Activated naive CD8-positive, alpha-beta T cell treated with anti-CD3 and anti-CD28 coated beads, Interleukin-2, amount 10 ng/mL, durations not matched to agents 7 days and 5 days (primary cell): Measurements from ENCODE around the gene VPS52. TPM values are rescaled to one million over a fixed set of nuclear protein-coding genes. Genes with fewer than 3 reads are reported as not detected.
"Not testable (repeated sequence)": the region's sequence is repeated elsewhere in the genome, so short reads cannot be mapped to it uniquely, and the experiment has no call there.

Experiments
- ATAC-seq: fragments of 150-1000 bp; cut with Tn5 transposase; one replicate; pipeline ENCODE4 v1.10.0; 2021; ENCODE audit warnings: low read depth, moderate library complexity
- POLR2A ChIA-PET: fragments of 350-600 bp; sonication (Branson Sonifier 250); formaldehyde crosslinking; loops from one replicate; lab custom pipeline; 2021; ENCODE audit warnings: antibody characterized with exemption; lab: Charles Lee
- DNase-seq: peaks from one replicate; pipeline ENCODE4 v3.0.0; 2021
- H3K27ac Mint-ChIP-seq: one replicate; pipeline ENCODE4 v1.8.0; 2022; ENCODE audit warnings: mild to moderate bottlenecking, mixed read lengths
- H3K27me3 Mint-ChIP-seq: one replicate; pipeline ENCODE4 v1.8.0; 2022; ENCODE audit warnings: mild to moderate bottlenecking, moderate library complexity, mixed read lengths
- H3K36me3 Mint-ChIP-seq: one replicate; pipeline ENCODE4 v1.8.0; 2021; ENCODE audit warnings: mild to moderate bottlenecking, mixed read lengths
- H3K4me1 Mint-ChIP-seq: one replicate; pipeline ENCODE4 v1.8.0; 2021; ENCODE audit warnings: mixed read lengths
- H3K4me3 Mint-ChIP-seq: one replicate; pipeline ENCODE4 v1.8.0; 2022; ENCODE audit warnings: mild to moderate bottlenecking, moderate library complexity, mixed read lengths
- H3K9me3 Mint-ChIP-seq: one replicate; pipeline ENCODE4 v1.8.0; 2021; ENCODE audit warnings: mixed read lengths
- total RNA-seq, 2 experiments: library from RNA; stranded (reverse); gene quantifications; one replicate each; pipeline ENCODE4 v1.2.3, GENCODE V29; 2021

The VPS52 gene
- total RNA-seq, 2 experiments from 2014 or later: 72.3 to 76.0 TPM

DNA sequence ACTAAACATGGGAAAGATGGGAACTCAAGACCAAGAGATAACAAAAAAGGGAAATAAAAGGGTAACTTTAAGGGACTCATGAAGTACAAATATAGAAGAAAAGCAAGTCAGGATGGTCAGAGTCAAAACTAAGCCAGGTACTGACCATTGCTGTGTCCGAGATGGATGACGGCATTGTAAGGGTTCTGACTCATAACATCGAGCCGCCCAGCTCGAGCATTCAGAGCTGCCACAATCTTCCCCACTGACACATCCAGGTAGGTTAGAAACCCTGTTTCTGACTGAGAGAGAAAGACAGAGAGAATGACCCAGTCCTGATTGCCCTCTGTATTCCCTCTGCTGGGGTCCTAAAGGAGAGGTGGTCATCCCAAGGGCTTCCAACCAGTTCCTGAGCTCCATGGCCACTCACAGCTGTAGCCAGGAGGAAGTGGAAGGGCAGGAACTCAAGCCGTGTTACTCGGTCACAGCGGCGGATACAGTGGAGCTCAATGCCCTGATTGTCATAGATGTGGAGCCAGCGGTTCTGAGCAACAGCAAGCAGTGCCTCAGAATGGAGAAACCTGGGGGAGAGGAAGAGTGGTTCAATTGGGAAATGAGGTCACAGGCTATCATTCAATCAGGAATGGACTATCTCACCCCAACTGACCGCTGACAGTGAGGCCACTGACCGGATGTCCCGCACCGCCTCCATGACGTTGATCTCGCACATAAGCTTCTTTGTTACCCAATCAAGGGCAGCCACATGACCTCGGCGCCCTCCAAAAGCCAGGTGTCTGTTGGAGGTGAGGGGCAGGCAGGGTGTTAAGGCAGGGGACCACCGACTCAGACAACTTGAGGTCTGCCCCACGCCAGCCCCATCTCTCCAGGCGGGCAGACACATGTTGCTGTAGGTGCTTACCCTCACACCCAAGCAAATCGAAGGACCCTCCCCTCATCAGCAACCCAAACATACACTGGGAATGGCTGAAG lies 15.6 kb upstream of the VPS52 start:
- Mint-ChIP-seq H3K36me3 (peaks cover 20% of the 10 kb centered on the region), H3K27ac (peak overlapping the region; percentile 26)
- POLR2A ChIA-PET: interaction anchor here (1.0 to 7.3 kb wide), 6 partner anchors 9 to 25 kb away, joined by 3 to 107 read pairs (median 14); partner anchors contain the start of genes B3GALT4, RGL2, RPS18 and TAPBP

DNA sequence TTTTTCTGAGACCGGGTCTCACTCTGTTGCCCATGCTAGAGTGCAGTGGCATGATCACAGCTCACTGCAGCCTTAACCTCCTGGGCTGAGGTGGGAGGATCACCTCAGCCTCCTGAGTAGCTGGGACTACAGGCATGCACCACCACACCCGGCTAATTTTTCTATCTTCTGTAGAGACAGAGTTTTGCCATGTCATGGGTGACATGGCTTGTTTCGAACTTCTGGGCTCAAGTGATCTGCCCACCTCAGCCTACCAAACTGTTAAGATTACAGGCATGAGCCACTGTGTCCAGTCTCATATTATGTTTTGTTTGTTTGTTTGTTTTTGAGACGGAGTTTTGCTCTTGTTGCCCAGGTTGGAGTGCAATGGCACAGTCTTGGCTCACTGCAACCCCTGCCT lies 13.5 kb upstream of the VPS52 start:
- POLR2A ChIA-PET: interaction anchor here (2.1 kb wide), 1 partner anchor 14 kb away, joined by 6 read pairs; the partner anchor contains the start of gene RGL2
- H3K9me3 Mint-ChIP-seq, DNase-seq, ATAC-seq, H3K27me3 Mint-ChIP-seq, H3K27ac Mint-ChIP-seq, H3K4me3 Mint-ChIP-seq: not testable (repeated sequence)
- H3K36me3 Mint-ChIP-seq: peaks cover 12% of the 10 kb centered on the region
- H3K4me1 Mint-ChIP-seq: peaks cover 25% of the 10 kb centered on the region

More for the DNA sequence above, 15.6 kb upstream of the VPS52 start:
- Mint-ChIP-seq H3K9me3 (no peaks in the 10 kb centered on the region), H3K4me3 (peak overlapping the region; percentile 96), H3K27me3 (no peaks in the 10 kb centered on the region), H3K4me1 (peaks cover 31% of the 10 kb centered on the region)
- ATAC-seq (no peak), DNase-seq (no peak)

DNA sequence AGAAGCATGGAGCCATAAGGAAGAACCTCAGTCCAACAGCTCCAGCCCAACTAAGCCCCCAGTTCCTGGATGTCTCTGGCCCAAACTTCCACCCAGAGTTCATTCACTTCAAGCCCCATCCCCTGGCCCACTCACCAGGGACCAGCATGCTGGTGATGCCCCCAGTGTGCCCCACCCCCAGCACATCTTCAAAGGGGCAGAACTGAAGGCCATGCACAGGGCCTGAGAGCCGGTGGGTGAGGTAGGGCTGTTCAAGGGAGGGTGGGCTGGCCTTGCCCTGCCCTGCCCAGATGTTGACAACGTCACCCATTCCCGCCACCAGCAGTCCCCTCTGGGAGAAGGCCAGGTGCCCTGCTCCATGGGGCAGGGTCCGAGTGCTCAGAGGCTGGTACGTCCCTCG lies 8.9 kb upstream of the VPS52 start:
- POLR2A ChIA-PET: interaction anchor here (1.3 kb wide), 1 partner anchor 9 kb away, joined by 6 read pairs; the partner anchor contains the start of genes PFDN6 and WDR46
- Mint-ChIP-seq H3K27me3 (no peaks in the 10 kb centered on the region), H3K4me3 (no peak overlapping the region), H3K36me3 (peaks cover 17% of the 10 kb centered on the region), H3K27ac (peak overlapping the region; percentile 54), H3K9me3 (no peaks in the 10 kb centered on the region), H3K4me1 (peaks cover 25% of the 10 kb centered on the region)
- ATAC-seq: no peak
- DNase-seq: peak; percentile 26

DNA sequence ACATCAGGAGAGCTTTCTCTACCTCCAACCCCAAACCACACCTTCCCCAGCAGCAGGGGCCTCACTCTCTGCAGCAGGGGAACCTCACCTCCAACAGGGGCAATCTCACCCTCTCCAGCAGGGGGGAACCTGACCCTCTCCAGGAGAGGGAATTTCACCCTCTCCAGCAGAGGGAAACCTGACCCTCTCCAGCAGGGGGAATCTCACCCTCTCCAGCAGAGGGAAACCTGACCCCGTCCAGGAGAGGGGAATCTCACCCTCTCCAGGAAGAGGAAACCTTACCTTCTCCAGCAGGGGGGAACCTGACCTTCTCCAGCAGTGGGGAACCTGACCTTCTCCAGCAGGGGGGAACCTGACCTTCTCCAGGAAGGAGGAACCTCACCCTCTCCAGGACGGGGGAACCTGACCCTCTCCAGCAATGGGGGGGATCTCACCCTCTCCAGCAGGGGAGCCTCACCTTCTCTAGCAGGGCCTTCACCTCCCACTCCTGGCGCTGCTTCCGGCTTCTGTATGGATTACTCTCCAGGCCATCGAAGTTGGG lies 8.4 kb upstream of the VPS52 start:
- Mint-ChIP-seq H3K27ac (peak overlapping the region; percentile 64), H3K36me3 (peaks cover 20% of the 10 kb centered on the region), H3K9me3 (no peaks in the 10 kb centered on the region), H3K27me3 (no peaks in the 10 kb centered on the region), H3K4me3 (no peak overlapping the region), H3K4me1 (peaks cover 30% of the 10 kb centered on the region)
- ATAC-seq: no peak
- POLR2A ChIA-PET: interaction anchor here (1.3 to 4.3 kb wide), 2 partner anchors 9 kb away, joined by 6 to 107 read pairs; partner anchors contain the start of genes PFDN6 and WDR46
- no peak for DNase-seq

DNA sequence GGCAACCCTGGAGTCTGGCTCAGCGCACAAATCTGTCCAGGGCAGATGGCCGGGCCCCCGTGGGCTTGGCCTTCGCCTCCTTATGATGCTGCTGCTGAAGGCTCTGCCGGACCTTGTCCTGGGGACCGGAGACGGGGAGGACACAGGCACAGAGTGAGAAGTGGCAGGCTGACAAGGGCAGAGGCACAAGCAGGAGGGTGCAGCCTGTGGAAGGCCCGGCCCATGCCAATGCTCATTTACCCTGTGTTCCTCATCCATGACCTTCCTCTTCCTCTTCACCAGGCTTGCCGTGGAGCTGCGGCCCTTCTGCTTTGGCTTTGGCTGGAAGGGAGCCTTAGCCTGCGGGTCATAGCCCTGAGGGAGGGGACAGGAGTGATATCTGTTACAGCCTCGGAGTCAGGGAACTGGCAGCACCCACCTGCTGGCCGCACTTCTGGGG lies 7.6 kb upstream of the VPS52 start:
- Mint-ChIP-seq H3K4me1 (peaks cover 37% of the 10 kb centered on the region), H3K27me3 (no peaks in the 10 kb centered on the region), H3K36me3 (peaks cover 26% of the 10 kb centered on the region), H3K4me3 (no peak overlapping the region), H3K27ac (no peak overlapping the region), H3K9me3 (no peaks in the 10 kb centered on the region)
- POLR2A ChIA-PET: interaction anchor here (2.3 to 4.4 kb wide), 4 partner anchors 10 to 152 kb away, joined by 7 to 107 read pairs (median 54); partner anchors contain the start of genes PFDN6, RGL2 and WDR46
- ATAC-seq: no peak
- peak; percentile 30 for DNase-seq

DNA sequence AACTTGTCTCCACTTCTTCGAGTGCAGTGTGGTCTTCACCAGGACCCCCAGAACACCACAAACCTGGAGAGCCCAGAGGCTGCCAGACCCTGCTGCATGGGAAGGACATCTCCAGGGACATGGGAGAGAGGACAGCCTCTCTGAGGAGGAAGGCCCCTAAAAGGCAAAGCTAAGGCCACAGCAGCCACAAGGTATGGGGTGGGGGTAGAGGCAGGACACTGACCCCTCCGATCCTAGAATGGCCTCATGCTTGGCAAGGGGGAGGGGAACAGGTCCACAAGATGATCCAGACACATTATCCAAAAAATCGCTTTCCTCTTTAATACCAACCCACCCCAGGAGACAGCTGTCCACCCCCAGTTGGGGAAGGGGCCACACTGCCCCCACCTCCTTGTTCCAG lies 7.1 kb upstream of the VPS52 start:
- Mint-ChIP-seq H3K36me3 (peaks cover 28% of the 10 kb centered on the region), H3K9me3 (no peaks in the 10 kb centered on the region), H3K4me1 (peaks cover 39% of the 10 kb centered on the region), H3K4me3 (peak overlapping the region; percentile 97), H3K27me3 (no peaks in the 10 kb centered on the region), H3K27ac (peak overlapping the region; percentile 98)
- POLR2A ChIA-PET: interaction anchor here (0.8 to 4.4 kb wide), 8 partner anchors 11 to 152 kb away, joined by 3 to 107 read pairs (median 20); partner anchors contain the start of genes KIFC1, PFDN6, RGL2 and TAPBP
- no peak for ATAC-seq
- peak; percentile 21 for DNase-seq

DNA sequence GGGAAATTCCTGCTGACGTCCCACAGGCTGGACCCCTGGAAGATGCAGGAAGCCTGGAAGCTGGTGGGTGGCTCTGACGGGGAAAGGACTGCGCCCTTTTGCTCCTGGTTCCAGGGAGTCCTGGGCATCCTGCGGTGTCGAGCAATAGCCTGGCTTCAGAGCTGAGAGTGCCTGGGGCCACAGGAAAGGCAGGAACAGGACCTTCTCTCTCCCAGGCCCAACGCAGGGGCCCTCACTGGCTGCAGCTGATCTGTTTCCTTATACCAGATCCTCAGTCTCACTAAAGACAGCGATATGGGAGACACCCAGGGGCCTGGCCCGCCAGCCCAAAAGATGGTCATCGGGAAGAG lies 6.7 kb upstream of the VPS52 start:
- H3K27ac Mint-ChIP-seq: peak overlapping the region; percentile 98
- DNase-seq: no peak
- no peak for ATAC-seq
- POLR2A ChIA-PET: interaction anchor here (0.8 to 4.4 kb wide), 13 partner anchors 11 to 306 kb away, joined by 3 to 107 read pairs (median 9); partner anchors contain the start of genes CUTA, KIFC1, PFDN6 and RGL2
- H3K27me3 Mint-ChIP-seq: no peaks in the 10 kb centered on the region
- H3K36me3 Mint-ChIP-seq: peaks cover 32% of the 10 kb centered on the region
- H3K9me3 Mint-ChIP-seq: no peaks in the 10 kb centered on the region
- peak overlapping the region; percentile 97 for H3K4me3 Mint-ChIP-seq
- peaks cover 40% of the 10 kb centered on the region for H3K4me1 Mint-ChIP-seq

DNA sequence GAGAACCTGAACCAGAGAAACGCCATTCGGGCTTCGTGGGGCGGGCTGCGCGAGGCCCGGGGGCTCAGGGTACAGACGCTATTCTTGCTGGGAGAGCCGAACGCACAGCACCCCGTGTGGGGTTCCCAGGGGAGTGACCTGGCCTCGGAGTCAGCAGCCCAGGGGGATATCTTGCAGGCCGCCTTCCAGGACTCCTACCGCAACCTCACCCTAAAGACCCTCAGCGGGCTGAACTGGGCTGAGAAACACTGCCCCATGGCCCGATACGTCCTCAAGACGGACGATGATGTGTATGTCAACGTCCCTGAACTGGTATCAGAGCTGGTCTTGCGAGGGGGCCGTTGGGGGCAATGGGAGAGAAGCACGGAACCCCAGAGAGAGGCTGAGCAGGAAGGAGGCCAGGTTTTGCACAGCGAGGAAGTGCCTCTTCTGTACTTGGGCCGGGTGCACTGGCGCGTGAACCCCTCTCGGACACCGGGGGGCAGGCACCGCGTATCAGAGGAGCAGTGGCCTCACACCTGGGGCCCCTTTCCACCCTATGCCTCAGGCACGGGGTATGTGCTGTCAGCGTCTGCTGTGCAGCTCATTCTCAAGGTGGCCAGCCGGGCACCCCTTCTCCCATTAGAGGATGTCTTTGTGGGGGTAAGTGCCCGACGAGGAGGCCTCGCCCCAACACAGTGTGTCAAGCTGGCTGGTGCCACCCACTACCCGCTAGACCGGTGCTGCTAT lies 6.2 kb upstream of the VPS52 start:
- Mint-ChIP-seq H3K9me3 (no peaks in the 10 kb centered on the region), H3K4me3 (peak overlapping the region; percentile 97), H3K27me3 (no peaks in the 10 kb centered on the region), H3K4me1 (peaks cover 44% of the 10 kb centered on the region), H3K27ac (peak overlapping the region; percentile 98), H3K36me3 (peaks cover 37% of the 10 kb centered on the region)
- POLR2A ChIA-PET: interaction anchor here (0.6 to 4.4 kb wide), 26 partner anchors 12 to 309 kb away, joined by 3 to 107 read pairs (median 5); partner anchors contain the start of genes CUTA, HSD17B8, KIFC1 and PFDN6
- peak; percentile 29 for ATAC-seq
- peak; percentile 60 for DNase-seq

DNA sequence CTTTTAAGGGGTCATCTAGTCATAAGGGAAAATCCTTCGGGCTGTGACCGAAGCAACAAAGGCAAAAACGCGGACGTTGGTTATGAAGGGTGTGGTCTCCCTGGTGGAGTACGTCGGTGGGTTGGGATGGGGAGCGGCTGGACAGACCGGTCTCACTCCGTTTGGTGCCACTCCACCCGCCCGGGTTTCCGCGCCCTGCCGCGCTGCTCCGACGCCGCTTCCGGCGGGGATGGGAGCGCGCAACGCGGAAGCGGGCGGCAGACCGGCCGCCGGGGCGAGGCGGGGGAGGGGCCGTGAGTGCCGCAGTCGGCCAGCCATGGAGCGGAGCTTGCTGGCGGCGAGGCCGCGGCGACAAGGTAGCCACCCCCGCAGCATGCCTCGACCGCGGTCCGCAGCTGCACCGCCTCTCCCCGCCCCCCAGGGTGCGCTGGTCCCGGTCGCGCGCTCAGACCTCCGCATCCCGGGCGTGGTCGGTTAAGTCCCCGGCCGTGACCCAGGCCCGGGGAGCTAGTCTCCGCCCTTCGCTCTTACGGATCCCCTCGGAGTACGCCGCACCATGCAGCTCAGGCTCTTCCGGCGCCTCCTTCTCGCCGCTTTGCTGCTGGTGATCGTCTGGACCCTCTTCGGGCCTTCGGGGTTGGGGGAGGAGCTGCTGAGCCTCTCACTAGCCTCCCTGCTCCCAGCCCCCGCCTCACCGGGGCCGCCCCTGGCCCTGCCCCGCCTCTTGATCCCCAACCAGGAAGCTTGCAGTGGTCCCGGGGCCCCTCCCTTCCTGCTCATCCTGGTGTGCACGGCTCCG lies 5.4 kb upstream of the VPS52 start, which contains the start of gene B3GALT4:
B3GALT4 (plus strand) TSS at position 260 of the 799 bp plus-strand sequence; CDS start at position 557, 297 bp downstream.
- ATAC-seq (peak; percentile 76), DNase-seq (peak; percentile 86)
- Mint-ChIP-seq H3K4me1 (peaks cover 46% of the 10 kb centered on the region), H3K36me3 (peaks cover 41% of the 10 kb centered on the region), H3K9me3 (no peaks in the 10 kb centered on the region), H3K27me3 (no peaks in the 10 kb centered on the region), H3K4me3 (peak within 1 kb of the TSS; percentile 97), H3K27ac (peak within 1 kb of the TSS; percentile 98)
- POLR2A ChIA-PET: interaction anchor here (0.5 to 4.4 kb wide), 26 partner anchors 12 to 308 kb away, joined by 3 to 107 read pairs (median 5); partner anchors contain the start of genes CUTA, HSD17B8, KIFC1 and PFDN6

DNA sequence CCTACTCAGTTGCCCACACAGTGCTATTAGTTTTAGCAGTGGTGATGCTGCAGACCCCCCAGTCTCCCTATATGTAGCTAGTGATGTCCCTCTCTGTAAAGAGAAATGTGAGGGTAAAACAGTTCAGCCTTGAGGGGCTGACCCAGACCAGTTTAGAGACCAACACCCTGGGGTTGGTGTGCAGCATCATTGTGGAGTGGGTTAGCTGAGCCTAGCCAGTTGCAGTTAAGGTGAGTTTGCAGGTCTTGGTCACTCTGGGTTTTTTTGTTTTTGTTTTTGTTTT lies 4.8 kb upstream of the VPS52 start:
- H3K36me3 Mint-ChIP-seq: peaks cover 41% of the 10 kb centered on the region
- POLR2A ChIA-PET: interaction anchor here (0.5 to 4.4 kb wide), 14 partner anchors 13 to 308 kb away, joined by 3 to 107 read pairs (median 9); partner anchors contain the start of genes CUTA, HSD17B8, KIFC1 and PFDN6

DNA sequence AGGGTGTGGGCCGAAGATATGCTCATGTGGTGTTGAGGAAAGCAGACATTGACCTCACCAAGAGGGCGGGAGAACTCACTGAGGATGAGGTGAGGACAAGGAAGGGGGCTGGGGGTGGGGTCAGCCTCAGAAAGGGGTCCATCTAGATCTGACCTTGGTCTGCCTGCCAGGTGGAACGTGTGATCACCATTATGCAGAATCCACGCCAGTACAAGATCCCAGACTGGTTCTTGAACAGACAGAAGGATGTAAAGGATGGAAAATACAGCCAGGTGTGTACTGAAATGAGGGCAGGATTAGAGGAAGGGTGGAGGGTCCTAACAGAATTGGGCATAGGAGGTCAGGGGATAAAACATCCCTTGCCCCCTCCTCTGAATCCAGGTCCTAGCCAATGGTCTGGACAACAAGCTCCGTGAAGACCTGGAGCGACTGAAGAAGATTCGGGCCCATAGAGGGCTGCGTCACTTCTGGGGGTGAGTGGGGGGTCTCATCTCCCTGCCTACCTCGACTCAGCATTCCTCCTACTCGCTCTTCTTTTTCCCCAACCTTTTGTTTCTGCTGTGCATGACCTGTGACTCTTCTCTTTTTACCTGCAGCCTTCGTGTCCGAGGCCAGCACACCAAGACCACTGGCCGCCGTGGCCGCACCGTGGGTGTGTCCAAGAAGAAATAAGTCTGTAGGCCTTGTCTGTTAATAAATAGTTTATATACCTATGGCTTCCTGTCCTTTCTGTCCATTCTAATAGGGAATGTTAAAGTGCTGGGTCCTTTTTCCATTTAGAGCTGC lies 4.3 kb upstream of the VPS52 start:
- peak overlapping the region; percentile 89 for H3K27ac Mint-ChIP-seq
- peaks cover 41% of the 10 kb centered on the region for H3K36me3 Mint-ChIP-seq
- not testable (repeated sequence) for ATAC-seq, H3K9me3 Mint-ChIP-seq, H3K27me3 Mint-ChIP-seq, DNase-seq
- peaks cover 42% of the 10 kb centered on the region for H3K4me1 Mint-ChIP-seq
- POLR2A ChIA-PET: interaction anchor here (1.4 to 4.4 kb wide), 11 partner anchors 13 to 307 kb away, joined by 3 to 107 read pairs (median 19); partner anchors contain the start of genes HSD17B8, KIFC1, PFDN6 and RGL2
- H3K4me3 Mint-ChIP-seq: peak overlapping the region; percentile 94

More for the DNA sequence above, 4.8 kb upstream of the VPS52 start:
- ATAC-seq: no peak
- Mint-ChIP-seq H3K9me3 (no peaks in the 10 kb centered on the region), H3K27me3 (no peaks in the 10 kb centered on the region), H3K4me3 (peak overlapping the region; percentile 94), H3K4me1 (peaks cover 46% of the 10 kb centered on the region), H3K27ac (peak overlapping the region; percentile 89)
- no peak for DNase-seq
